Measurements from ENCODE around the gene NNAT.
A peak's percentile ranks its signal among the peaks of the same experiment; 100 is the strongest.
"Not testable (repeated sequence)": the region's sequence is repeated elsewhere in the genome, so short reads cannot be mapped to it uniquely, and the experiment has no call there.

NNAT gene, protein sequence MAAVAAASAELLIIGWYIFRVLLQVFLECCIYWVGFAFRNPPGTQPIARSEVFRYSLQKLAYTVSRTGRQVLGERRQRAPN

DNA sequence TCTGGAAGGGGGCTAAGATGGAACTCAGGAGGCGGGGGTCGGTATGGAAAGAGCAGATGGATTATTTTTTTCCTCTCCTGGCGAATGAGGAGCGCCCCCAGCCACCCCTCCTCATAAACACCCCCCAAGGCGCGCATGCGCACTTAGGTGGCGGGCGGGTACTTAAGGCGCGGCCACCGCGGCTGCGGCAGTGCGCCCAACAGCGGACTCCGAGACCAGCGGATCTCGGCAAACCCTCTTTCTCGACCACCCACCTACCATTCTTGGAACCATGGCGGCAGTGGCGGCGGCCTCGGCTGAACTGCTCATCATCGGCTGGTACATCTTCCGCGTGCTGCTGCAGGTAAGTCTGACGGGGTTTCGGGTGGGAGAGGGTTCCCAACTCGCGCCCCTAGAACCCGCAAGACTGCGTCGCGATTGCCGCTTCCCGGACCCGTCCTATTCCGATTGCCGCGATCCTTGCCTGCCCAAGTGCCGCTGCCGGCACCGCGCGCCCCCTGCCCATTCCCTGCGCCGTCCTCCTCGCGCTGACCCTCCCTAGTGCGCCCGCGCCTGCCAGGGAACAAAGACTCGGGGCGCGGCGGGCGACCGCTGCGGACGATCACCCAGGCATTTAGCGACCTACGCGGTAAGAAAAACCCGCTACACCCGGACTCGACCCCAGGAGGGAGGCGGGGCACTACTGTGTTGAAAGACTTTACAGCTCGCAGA lies at the start of gene NNAT:
TSS of gene NNAT (plus strand) at position 190 of the 711 bp plus-strand sequence. CDS start at position 272, 82 bp downstream.
- H3K36me3 ChIP-seq (ENCODE audit: control insufficient read depth, low read depth, low read length): peaks cover 3% of the 10 kb centered on the region
- peaks cover 11% of the 10 kb centered on the region for H3K27me3 ChIP-seq (ENCODE audit: control insufficient read depth, insufficient read depth, low read length)
- H3K4me3 ChIP-seq (ENCODE audit: low read length): peak within 1 kb of the TSS; percentile 60
- H3K9me3 ChIP-seq (ENCODE audit: control insufficient read depth, low read depth, low read length): no peaks in the 10 kb centered on the region
- peak within 1 kb of the TSS; percentile 48 for H3K9ac ChIP-seq (ENCODE audit: low read length)
- peaks cover 45% of the 10 kb centered on the region for H3K4me1 ChIP-seq (ENCODE audit: control insufficient read depth, low read depth, low read length)
- H3K27ac ChIP-seq (ENCODE audit: low read length): no peak within 1 kb of the TSS

DNA sequence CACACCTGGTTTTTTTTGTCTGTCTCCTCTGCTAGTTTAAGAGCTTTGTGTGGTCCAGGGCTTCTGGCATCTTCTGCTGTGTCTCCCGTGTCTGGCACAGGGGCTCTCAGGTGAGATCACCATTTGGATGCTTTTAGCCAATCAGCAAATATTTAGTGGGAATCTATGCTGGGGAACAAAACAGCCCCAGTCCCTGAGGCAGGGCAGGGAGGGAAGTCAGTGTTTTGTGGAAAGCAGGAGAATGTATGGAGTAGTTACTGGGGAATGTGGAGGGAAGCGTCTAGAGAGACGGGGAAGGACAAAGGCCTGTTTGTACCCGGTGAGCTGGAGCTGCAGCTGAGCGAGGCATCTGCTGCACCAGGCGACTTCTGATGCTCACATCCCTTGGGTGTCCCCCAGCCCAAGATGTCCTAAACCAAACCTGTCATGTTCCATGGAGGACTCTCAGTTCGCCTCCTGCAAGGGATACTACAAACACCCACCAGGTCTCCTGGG lies 49.3 kb upstream of the NNAT start:
- no peak overlapping the region for H3K4me3 ChIP-seq (ENCODE audit: low read length)
- no peaks in the 10 kb centered on the region for H3K4me1 ChIP-seq (ENCODE audit: control insufficient read depth, low read depth, low read length)
- H3K9ac ChIP-seq (ENCODE audit: low read length): no peak overlapping the region
- H3K9me3 ChIP-seq (ENCODE audit: control insufficient read depth, low read depth, low read length): no peaks in the 10 kb centered on the region
- H3K27ac ChIP-seq (ENCODE audit: low read length): no peak overlapping the region
- H3K36me3 ChIP-seq (ENCODE audit: control insufficient read depth, low read depth, low read length): no peaks in the 10 kb centered on the region
- no peaks in the 10 kb centered on the region for H3K27me3 ChIP-seq (ENCODE audit: control insufficient read depth, insufficient read depth, low read length)

DNA sequence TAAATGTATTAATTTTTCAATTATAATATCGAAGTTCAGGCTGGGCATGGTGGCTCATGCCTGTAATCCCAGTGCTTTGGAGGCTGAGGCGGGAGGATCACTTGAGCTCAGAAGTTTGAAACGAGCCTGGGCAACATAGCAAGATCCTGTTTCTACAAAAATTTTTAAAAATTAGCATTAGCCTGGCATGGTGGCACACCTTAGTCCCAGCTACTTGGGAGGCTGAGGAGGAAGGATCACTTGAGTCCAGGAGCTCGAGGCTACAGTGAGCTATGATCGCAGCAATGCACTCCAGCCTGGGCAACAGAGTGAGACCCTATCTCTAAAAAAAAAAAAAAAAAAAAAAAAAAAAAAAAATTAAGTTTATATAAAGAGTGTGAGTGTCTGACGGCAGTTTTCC lies 48.6 kb upstream of the NNAT start:
- H3K27me3 ChIP-seq (ENCODE audit: control insufficient read depth, insufficient read depth, low read length); H3K27ac ChIP-seq (ENCODE audit: low read length); H3K9me3 ChIP-seq (ENCODE audit: control insufficient read depth, low read depth, low read length); H3K4me3 ChIP-seq (ENCODE audit: low read length); H3K36me3 ChIP-seq (ENCODE audit: control insufficient read depth, low read depth, low read length); H3K9ac ChIP-seq (ENCODE audit: low read length); H3K4me1 ChIP-seq (ENCODE audit: control insufficient read depth, low read depth, low read length): not testable (repeated sequence)

DNA sequence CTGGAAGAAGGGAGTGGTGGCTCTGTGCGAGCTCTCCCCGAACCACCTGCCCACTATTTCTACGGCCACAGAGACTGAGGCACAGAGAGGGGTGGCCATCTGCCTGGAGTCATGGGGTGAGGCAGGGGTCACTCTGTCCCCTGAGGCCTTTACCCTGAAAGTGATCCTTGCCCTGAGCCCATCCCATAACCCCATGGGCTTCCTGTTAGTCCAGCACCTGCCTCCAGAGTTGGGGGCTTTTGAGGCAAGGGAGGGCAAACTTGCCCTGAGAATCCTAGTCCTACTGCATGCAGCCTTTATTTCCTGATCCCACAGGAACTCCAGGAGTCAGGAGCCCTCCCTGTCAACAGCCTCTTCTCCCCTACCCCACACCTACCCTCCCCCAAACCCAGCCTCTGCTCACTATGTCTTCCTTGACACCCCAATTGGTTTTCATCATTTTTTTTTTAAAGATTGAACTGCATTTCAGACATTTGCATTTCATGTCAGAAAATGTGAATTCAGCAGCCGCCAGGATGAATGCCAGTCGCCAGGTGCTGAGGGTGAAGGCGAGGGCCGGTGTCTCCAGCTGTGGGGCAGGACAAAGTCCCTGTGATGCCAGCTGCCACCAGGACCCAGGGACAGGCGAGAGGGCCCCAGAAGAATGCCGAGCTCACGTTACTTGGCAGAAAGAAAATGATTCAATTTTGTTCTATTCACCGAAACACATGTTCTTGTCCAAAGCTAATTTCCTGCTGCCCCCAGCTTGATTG lies 47.6 kb upstream of the NNAT start:
- Histone ChIP-seq H3K27me3 (ENCODE audit: control insufficient read depth, insufficient read depth, low read length) (no peaks in the 10 kb centered on the region), H3K9me3 (ENCODE audit: control insufficient read depth, low read depth, low read length) (no peaks in the 10 kb centered on the region), H3K9ac (ENCODE audit: low read length) (no peak overlapping the region), H3K27ac (ENCODE audit: low read length) (no peak overlapping the region), H3K4me3 (ENCODE audit: low read length) (no peak overlapping the region), H3K4me1 (ENCODE audit: control insufficient read depth, low read depth, low read length) (no peaks in the 10 kb centered on the region), H3K36me3 (ENCODE audit: control insufficient read depth, low read depth, low read length) (no peaks in the 10 kb centered on the region)

DNA sequence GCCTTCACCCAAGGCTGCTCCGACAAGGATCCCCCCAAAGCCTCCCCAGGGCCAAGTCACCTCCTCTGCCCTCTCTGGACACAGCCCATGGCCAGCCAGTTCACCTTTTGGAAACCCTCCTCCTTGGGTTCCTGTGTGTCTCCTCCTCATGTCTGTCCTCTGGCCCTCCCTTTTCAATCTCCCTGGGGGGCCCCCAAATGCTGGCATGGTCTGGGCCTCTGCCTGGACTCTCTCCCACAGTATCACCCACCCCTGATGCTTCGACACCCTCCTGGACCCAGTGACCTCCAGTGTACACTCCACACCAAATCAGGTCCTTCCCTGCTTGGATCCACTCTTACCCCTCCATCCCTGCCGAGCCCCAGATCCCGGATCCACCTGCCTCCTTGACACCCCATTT lies 46.7 kb upstream of the NNAT start:
- Histone ChIP-seq H3K4me3 (ENCODE audit: low read length) (no peak overlapping the region), H3K36me3 (ENCODE audit: control insufficient read depth, low read depth, low read length) (no peaks in the 10 kb centered on the region), H3K9me3 (ENCODE audit: control insufficient read depth, low read depth, low read length) (no peaks in the 10 kb centered on the region), H3K4me1 (ENCODE audit: control insufficient read depth, low read depth, low read length) (no peaks in the 10 kb centered on the region), H3K9ac (ENCODE audit: low read length) (no peak overlapping the region), H3K27ac (ENCODE audit: low read length) (no peak overlapping the region), H3K27me3 (ENCODE audit: control insufficient read depth, insufficient read depth, low read length) (no peaks in the 10 kb centered on the region)

DNA sequence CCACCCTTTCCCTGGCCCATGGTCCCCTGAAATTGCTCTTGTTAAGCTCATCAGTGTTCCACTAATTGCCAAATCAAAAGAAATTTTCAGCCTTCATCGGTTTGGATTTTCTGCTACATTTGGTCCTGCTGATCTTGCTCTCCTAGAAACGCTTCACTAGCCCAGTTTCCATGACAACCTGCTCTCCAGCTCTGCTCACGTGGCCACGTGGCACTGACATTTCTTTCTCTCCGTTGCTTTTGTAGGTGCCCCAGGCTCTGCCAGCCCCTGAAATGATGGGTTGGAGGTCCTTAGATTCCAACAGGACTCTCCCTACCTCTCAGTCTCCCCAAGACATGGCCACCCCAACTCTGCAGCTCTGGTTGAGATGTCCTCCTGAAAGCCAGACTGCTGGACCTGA lies 45.8 kb upstream of the NNAT start:
- Histone ChIP-seq H3K4me3 (ENCODE audit: low read length) (no peak overlapping the region), H3K27me3 (ENCODE audit: control insufficient read depth, insufficient read depth, low read length) (no peaks in the 10 kb centered on the region), H3K27ac (ENCODE audit: low read length) (no peak overlapping the region), H3K9ac (ENCODE audit: low read length) (no peak overlapping the region), H3K36me3 (ENCODE audit: control insufficient read depth, low read depth, low read length) (no peaks in the 10 kb centered on the region), H3K4me1 (ENCODE audit: control insufficient read depth, low read depth, low read length) (no peaks in the 10 kb centered on the region), H3K9me3 (ENCODE audit: control insufficient read depth, low read depth, low read length) (no peaks in the 10 kb centered on the region)

DNA sequence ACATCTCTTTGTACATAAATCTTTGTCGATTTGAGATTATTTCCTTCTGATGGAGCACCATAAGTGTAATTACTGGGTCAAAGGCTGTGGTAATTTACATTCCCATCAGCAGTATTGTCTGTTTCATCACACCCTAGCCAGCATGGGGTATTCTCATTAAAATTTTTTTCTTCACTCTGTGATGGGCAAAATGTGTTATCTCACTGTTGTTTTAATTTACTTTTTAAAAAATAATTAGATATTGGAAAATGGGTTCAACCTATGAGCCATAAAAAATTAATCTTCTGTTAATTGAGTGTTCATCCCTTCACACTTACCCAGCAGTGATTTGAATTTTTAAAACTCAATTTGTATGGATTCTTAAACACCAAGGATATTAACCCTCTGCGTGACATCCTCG lies 44.0 kb upstream of the NNAT start:
- no peak overlapping the region for H3K4me3 ChIP-seq (ENCODE audit: low read length)
- no peaks in the 10 kb centered on the region for H3K4me1 ChIP-seq (ENCODE audit: control insufficient read depth, low read depth, low read length)
- H3K27ac ChIP-seq (ENCODE audit: low read length): no peak overlapping the region
- H3K36me3 ChIP-seq (ENCODE audit: control insufficient read depth, low read depth, low read length): no peaks in the 10 kb centered on the region
- H3K9ac ChIP-seq (ENCODE audit: low read length): no peak overlapping the region
- H3K27me3 ChIP-seq (ENCODE audit: control insufficient read depth, insufficient read depth, low read length): no peaks in the 10 kb centered on the region
- no peaks in the 10 kb centered on the region for H3K9me3 ChIP-seq (ENCODE audit: control insufficient read depth, low read depth, low read length)

DNA sequence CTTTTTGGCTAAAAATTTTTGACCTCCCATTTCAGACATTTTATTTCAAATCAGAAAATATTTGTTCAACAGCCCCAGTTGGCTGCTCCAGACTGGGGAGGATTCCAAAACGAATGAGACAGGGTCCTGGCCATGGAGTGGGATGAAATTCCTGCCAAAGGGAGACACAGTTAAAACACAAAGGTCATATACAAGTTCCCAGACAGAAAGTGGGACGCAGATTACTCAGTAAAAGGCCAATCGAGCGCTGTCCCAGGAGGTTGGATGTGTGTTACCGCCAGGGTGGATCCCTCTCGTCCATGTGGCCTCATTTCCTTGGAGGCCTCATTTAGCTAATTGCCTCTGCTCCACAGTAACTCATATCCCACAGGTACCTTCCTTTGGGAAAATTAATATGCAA lies 41.8 kb upstream of the NNAT start:
- Histone ChIP-seq H3K4me1 (ENCODE audit: control insufficient read depth, low read depth, low read length) (no peaks in the 10 kb centered on the region), H3K27ac (ENCODE audit: low read length) (no peak overlapping the region), H3K9me3 (ENCODE audit: control insufficient read depth, low read depth, low read length) (no peaks in the 10 kb centered on the region), H3K9ac (ENCODE audit: low read length) (no peak overlapping the region), H3K36me3 (ENCODE audit: control insufficient read depth, low read depth, low read length) (no peaks in the 10 kb centered on the region), H3K27me3 (ENCODE audit: control insufficient read depth, insufficient read depth, low read length) (no peaks in the 10 kb centered on the region), H3K4me3 (ENCODE audit: low read length) (no peak overlapping the region)

DNA sequence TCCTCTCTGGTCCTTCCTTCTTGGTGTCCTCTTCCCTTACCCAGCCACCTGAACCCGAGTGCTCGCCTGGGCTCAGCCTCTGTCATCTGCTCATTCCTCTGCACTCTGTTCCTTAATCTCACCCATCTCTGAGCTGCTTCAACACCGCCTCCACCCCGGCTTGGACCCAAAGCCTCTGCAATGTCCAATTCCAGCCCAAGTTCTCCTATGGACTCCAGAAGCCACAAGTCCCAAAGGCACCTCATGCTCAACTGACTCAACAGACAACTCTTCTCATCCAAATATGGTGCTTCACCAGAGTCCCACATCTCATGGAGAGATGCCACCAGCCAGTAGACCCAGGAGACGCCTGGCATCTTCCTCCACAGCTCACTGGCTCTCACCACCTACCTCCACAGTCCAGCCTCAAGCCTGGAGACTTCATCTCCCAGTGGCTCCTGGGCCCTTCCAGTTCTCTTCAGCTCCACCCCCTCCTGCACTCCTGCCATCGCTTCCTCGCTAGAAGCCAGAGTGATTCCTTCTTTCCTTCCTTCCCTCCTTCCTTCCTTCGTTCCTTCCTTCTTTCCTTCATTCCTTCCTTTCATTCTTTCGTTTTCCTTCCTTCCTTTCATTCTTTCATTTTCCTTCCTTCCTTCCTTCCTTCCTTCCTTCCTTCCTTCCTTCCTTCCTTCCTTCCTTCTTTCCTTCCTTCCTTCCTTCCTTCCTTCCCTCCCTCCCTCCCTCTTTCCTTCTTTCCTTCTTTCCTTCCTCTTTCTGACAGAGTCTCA lies 40.9 kb upstream of the NNAT start:
- no peaks in the 10 kb centered on the region for H3K9me3 ChIP-seq (ENCODE audit: control insufficient read depth, low read depth, low read length)
- no peak overlapping the region for H3K27ac ChIP-seq (ENCODE audit: low read length)
- H3K4me1 ChIP-seq (ENCODE audit: control insufficient read depth, low read depth, low read length): no peaks in the 10 kb centered on the region
- no peak overlapping the region for H3K4me3 ChIP-seq (ENCODE audit: low read length)
- H3K27me3 ChIP-seq (ENCODE audit: control insufficient read depth, insufficient read depth, low read length): no peaks in the 10 kb centered on the region
- H3K9ac ChIP-seq (ENCODE audit: low read length): no peak overlapping the region
- H3K36me3 ChIP-seq (ENCODE audit: control insufficient read depth, low read depth, low read length): no peaks in the 10 kb centered on the region

DNA sequence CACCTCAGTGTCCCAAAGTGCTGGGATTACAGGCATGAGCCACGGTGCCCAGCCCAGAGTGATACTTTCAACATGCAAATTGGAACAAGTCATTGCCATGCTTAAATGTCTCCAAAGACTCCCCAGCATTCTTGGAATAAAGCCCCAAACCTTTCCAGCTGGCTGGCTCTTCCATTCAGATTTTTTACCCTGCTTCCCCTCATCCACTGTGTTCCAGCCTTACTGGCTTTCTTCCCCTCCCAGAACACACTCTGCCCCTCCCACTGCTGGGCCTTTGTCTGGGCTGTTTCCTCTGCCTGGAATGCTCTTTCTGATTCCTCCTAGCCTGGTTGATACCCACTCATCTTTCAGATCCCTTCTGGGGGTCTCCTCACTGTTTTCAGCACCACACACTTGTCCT lies 40.1 kb upstream of the NNAT start:
- Histone ChIP-seq H3K9ac (ENCODE audit: low read length) (no peak overlapping the region), H3K4me3 (ENCODE audit: low read length) (no peak overlapping the region), H3K27me3 (ENCODE audit: control insufficient read depth, insufficient read depth, low read length) (no peaks in the 10 kb centered on the region), H3K9me3 (ENCODE audit: control insufficient read depth, low read depth, low read length) (no peaks in the 10 kb centered on the region), H3K4me1 (ENCODE audit: control insufficient read depth, low read depth, low read length) (no peaks in the 10 kb centered on the region), H3K27ac (ENCODE audit: low read length) (no peak overlapping the region), H3K36me3 (ENCODE audit: control insufficient read depth, low read depth, low read length) (no peaks in the 10 kb centered on the region)

DNA sequence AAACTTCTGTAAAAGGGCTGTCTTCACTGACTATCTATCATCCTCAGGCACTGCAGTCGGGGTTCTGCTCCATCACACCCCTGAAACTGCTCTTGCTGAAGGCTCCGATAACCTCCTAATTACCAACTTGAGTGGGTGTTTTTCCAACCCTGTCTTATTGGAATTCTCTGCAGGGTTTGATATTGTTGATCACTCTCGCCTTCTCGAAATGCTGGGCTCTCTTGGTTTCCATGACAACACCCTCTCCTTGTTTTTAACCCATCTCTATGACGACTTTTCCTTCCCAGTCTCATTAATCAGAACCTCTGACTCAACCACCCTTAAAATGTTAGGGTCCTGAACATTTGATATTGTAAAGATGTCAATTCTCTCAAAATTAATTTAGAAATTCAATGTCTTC lies 39.4 kb upstream of the NNAT start:
- Histone ChIP-seq H3K9me3 (ENCODE audit: control insufficient read depth, low read depth, low read length) (no peaks in the 10 kb centered on the region), H3K27ac (ENCODE audit: low read length) (no peak overlapping the region), H3K4me3 (ENCODE audit: low read length) (no peak overlapping the region), H3K9ac (ENCODE audit: low read length) (no peak overlapping the region), H3K4me1 (ENCODE audit: control insufficient read depth, low read depth, low read length) (no peaks in the 10 kb centered on the region), H3K27me3 (ENCODE audit: control insufficient read depth, insufficient read depth, low read length) (no peaks in the 10 kb centered on the region), H3K36me3 (ENCODE audit: control insufficient read depth, low read depth, low read length) (no peaks in the 10 kb centered on the region)
